Stimulated activated CD8-positive, alpha-beta memory T cell treated with anti-CD3 and anti-CD28 coated beads, Interleukin-15, amount 100 ng/mL, for 48 hours (primary cell): ENCODE results near the gene ISYNA1.

Experiments used
- DNase-seq, 2 donors: peaks; one replicate each; pipeline ENCODE4 v3.0.0-alpha.2; 2020; ENCODE audit warnings: low read depth in 2 of 2

The ISYNA1 gene

GRCh38 chr19:18431351-18432197, 6.4 kb downstream of the ISYNA1 start:
- DNase-seq = no peak

- no peak for DNase-seq
Measured at GRCh38 chr19:18430417-18431144, 7.4 kb downstream of the ISYNA1 start.

GRCh38 chr19:18429717-18430416, 8.1 kb downstream of the ISYNA1 start:
- no peak for DNase-seq

GRCh38 chr19:18428787-18429674, 8.9 kb downstream of the ISYNA1 start:
- DNase-seq = peak; percentile 78 to 79

GRCh38 chr19:18428173-18428786, 9.7 kb downstream of the ISYNA1 start:
- DNase-seq = no peak

- no peak for DNase-seq
Measured at GRCh38 chr19:18427743-18428113, 10.2 kb downstream of the ISYNA1 start.

- DNase-seq = no peak
Measured at GRCh38 chr19:18427080-18427742, 10.7 kb downstream of the ISYNA1 start.

- DNase-seq = no peak
Measured at GRCh38 chr19:18426416-18426767, 11.5 kb downstream of the ISYNA1 start.

- no peak for DNase-seq
Measured at GRCh38 chr19:18425515-18426415, 12.2 kb downstream of the ISYNA1 start.

GRCh38 chr19:18424890-18425514, 12.9 kb downstream of the ISYNA1 start:
- DNase-seq = no peak

GRCh38 chr19:18424122-18424889, 13.6 kb downstream of the ISYNA1 start:
- DNase-seq = no peak

- no peak for DNase-seq
Measured at GRCh38 chr19:18423258-18424020, 14.5 kb downstream of the ISYNA1 start.

- DNase-seq = no peak
Measured at GRCh38 chr19:18422530-18423191, 15.3 kb downstream of the ISYNA1 start.

- DNase-seq = no peak
Measured at GRCh38 chr19:18421371-18421959, 16.5 kb downstream of the ISYNA1 start.

- no peak for DNase-seq
Measured at GRCh38 chr19:18420930-18421329, 17.0 kb downstream of the ISYNA1 start.

- DNase-seq = peak in 1 of 2 donors; percentile 42
Measured at GRCh38 chr19:18419699-18420460, 18.1 kb downstream of the ISYNA1 start.
